Left renal pelvis (tissue), 4 donors: ENCODE results near the gene ACSL1. TPM values are rescaled to one million over a fixed set of nuclear protein-coding genes. Genes with fewer than 3 reads are reported as not detected.

Experiments used
- DNase-seq, 4 donors: peaks; one replicate each; pipeline ENCODE4 v3.0.0-alpha.2; 2013; ENCODE audit warnings: low read depth in 4 of 4, low spot score in 3 of 4
- polyA plus RNA-seq, 4 donors: library from polyadenylated mRNA; unstranded; fragments of 120-200 nt; gene quantifications; one replicate each; pipeline ENCODE4 v1.2.1, GENCODE V29; 2013; ENCODE audit not compliant: insufficient read length in 4 of 4

Gene ACSL1
- 10 to 100 TPM; 28.8 to 60.1 (median 55.6) TPM for polyA plus RNA-seq

GRCh38 chr4:184825896-184826690, at the start of gene ACSL1:
ACSL1 (minus strand) TSS chr4:184825968; CDS start chr4:184803514, 22,454 bp downstream.
- DNase-seq: no peak

GRCh38 chr4:184873054-184873453, 47.3 kb upstream of the ACSL1 start:
- DNase-seq: no peak

- DNase-seq: no peak
Measured at GRCh38 chr4:184870718-184871117, 45.0 kb upstream of the ACSL1 start.

- DNase-seq: no peak
Measured at GRCh38 chr4:184868623-184869022, 42.9 kb upstream of the ACSL1 start.

- DNase-seq: no peak
Measured at GRCh38 chr4:184863916-184864315, 38.1 kb upstream of the ACSL1 start.

GRCh38 chr4:184861047-184861446, 35.3 kb upstream of the ACSL1 start:
- no peak for DNase-seq

- DNase-seq: no peak
Measured at GRCh38 chr4:184860018-184860779, 34.4 kb upstream of the ACSL1 start.

GRCh38 chr4:184857441-184858121, 31.8 kb upstream of the ACSL1 start:
- DNase-seq: no peak

- no peak for DNase-seq
Measured at GRCh38 chr4:184856277-184856609, 30.5 kb upstream of the ACSL1 start.

- no peak for DNase-seq
Measured at GRCh38 chr4:184854673-184855072, 28.9 kb upstream of the ACSL1 start.

- no peak for DNase-seq
Measured at GRCh38 chr4:184853436-184853835, 27.7 kb upstream of the ACSL1 start.

- no peak for DNase-seq
Measured at GRCh38 chr4:184851886-184852285, 26.1 kb upstream of the ACSL1 start.

GRCh38 chr4:184851200-184851541, 25.4 kb upstream of the ACSL1 start:
- DNase-seq: no peak

- no peak for DNase-seq
Measured at GRCh38 chr4:184850431-184851199, 24.8 kb upstream of the ACSL1 start.

- no peak for DNase-seq
Measured at GRCh38 chr4:184850018-184850417, 24.2 kb upstream of the ACSL1 start.

GRCh38 chr4:184849185-184849584, 23.4 kb upstream of the ACSL1 start:
- no peak for DNase-seq

- DNase-seq: no peak
Measured at GRCh38 chr4:184848510-184848909, 22.7 kb upstream of the ACSL1 start.

GRCh38 chr4:184846531-184846930, 20.8 kb upstream of the ACSL1 start:
- DNase-seq: no peak

- no peak for DNase-seq
Measured at GRCh38 chr4:184845367-184846021, 19.7 kb upstream of the ACSL1 start.

- no peak for DNase-seq
Measured at GRCh38 chr4:184844742-184845141, 19.0 kb upstream of the ACSL1 start.
